ENCODE data around the gene ZNF148.

DNA sequence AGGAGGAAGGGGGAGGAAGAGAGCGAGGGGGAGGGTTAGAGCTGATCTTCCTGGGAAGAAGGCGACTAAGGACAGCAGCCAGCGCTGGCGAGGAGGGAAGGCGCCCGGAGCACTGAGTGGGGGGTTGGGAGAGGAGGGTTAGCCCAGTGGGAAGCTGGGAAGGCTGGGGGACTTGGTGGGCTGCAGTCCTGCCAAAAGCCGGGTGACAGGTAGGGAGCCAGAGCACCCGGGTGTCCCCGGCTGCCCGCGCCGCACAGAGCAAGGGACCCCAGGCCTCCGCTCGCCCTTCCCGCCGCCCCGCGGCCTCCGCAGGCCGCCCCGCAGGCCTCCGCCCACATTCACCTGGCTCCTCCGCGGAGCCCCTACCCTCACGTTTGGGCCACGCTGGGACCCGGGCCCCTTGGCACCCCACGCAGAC is 163.0 kb downstream of the ZNF148 start:
- TF ChIP-seq CTCF (conservative IDR thresholded peaks at IDR 0.05) (no peak), ZFX (IDR thresholded peaks at IDR 0.05) (peak; percentile 99)

All from C4-2B (cell line).